ENCODE results near the gene MAGEC3. TPM values are rescaled to one million over a fixed set of nuclear protein-coding genes. Genes with fewer than 3 reads are reported as not detected.

Gene MAGEC3
- total RNA-seq, 1 donor, result not detected

GRCh38 chrX:141924293-141924692, 86.2 kb downstream of the MAGEC3 start:
- H3K4me1 ChIP-seq (ENCODE audit: insufficient read depth, low read length), result no peaks in the 10 kb centered on the region
- no peaks in the 10 kb centered on the region for H3K9me3 ChIP-seq (ENCODE audit: low read depth, low read length)
- no peak overlapping the region for H3K4me3 ChIP-seq (ENCODE audit: low read length)
- no peaks in the 10 kb centered on the region for H3K27me3 ChIP-seq (ENCODE audit: insufficient read depth, low read length)

DNA sequence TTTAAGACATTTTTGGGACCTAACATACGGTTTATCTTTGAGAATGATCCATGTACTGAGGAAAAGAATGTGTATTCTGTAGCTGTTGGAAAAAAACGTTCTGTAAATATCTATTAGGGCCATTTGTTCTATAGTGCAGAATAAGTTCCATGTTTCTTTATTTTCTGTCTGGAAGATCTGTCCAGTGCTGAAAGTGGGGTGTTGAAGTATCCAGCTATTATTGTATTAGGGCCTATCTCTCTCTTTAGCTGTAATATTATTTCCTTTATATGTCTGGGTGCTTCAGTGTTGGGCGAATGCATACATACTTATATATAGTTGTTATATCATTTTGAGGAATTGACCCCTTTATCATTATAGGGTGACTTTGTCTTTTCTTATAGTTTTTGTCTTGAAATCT, 90.3 kb downstream of the MAGEC3 start:
- no peaks in the 10 kb centered on the region for H3K4me1 ChIP-seq (ENCODE audit: insufficient read depth, low read length)
- H3K4me3 ChIP-seq (ENCODE audit: low read length), result no peak overlapping the region
- H3K9me3 ChIP-seq (ENCODE audit: low read depth, low read length), result no peaks in the 10 kb centered on the region
- no peaks in the 10 kb centered on the region for H3K27me3 ChIP-seq (ENCODE audit: insufficient read depth, low read length)

DNA sequence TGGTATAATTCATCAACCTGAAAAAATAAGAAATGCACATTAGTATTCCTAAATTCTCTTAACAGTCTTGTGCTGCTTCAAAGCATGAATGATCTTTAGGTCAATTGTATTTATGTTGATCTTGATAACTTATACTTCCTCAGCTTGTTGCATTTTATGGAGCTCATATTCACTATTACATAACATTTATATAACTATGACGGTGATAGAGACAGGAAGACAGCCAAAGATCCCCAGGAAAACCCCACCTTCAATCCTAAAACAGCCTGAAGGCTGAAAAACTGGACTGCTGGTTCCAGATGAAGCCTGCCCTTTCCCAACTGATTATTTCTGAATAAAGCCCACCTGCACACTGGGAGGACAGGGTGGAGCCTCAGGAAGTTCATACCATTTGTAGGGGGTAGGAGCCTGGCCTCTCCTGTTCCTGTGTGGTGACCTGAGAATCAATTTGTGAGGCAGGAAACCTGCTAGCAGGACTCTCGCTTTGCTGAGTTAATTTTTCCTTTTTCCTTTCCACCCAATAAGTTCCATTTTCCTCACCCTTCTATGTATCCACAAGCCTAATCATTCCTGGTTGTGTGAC, 96.0 kb downstream of the MAGEC3 start:
- H3K27me3 ChIP-seq (ENCODE audit: insufficient read depth, low read length), result no peaks in the 10 kb centered on the region
- H3K4me1 ChIP-seq (ENCODE audit: insufficient read depth, low read length), result no peaks in the 10 kb centered on the region
- no peaks in the 10 kb centered on the region for H3K9me3 ChIP-seq (ENCODE audit: low read depth, low read length)
- no peak overlapping the region for H3K4me3 ChIP-seq (ENCODE audit: low read length)

DNA sequence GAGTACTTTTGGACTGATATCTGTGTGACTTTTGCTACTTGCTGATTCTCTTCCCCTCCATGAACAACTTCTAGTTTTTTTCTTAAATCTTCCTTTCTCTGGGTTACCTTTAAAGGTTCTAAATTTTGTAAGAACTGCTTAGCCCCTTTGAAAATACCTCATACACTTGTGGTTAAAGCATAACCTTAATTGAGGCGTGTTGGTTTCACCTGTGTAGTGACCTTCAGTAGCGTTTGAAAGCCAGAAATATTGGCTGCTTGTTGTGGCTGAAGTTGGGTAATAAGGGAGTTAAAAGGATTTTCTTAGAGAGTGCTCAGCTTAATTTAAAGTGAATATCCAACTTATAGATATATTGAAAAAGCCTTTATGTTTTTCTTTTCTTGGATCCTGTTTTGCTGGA, 97.5 kb downstream of the MAGEC3 start:
- no peaks in the 10 kb centered on the region for H3K27me3 ChIP-seq (ENCODE audit: insufficient read depth, low read length)
- H3K9me3 ChIP-seq (ENCODE audit: low read depth, low read length), result no peaks in the 10 kb centered on the region
- H3K4me1 ChIP-seq (ENCODE audit: insufficient read depth, low read length), result no peaks in the 10 kb centered on the region
- H3K4me3 ChIP-seq (ENCODE audit: low read length), result no peak overlapping the region

DNA sequence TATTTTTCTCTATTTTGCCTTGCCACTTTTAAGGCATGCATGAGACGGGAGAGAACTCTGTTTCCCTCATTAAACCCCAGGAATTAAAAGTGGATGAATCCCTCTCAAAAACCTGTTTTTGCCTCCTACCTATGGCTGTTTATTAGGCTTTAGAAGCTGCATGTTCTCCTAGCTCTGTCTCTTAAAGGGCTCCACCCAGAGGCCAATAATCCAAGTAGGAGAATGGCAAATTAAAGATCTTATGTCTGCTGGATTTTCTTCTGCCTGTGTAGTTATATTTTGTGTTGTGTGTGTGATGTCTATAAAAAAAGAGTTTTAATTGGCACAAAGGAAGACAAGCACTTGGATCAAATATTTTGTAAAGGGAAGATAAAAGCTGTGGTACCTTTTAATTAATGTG, 98.0 kb downstream of the MAGEC3 start:
- H3K4me1 ChIP-seq (ENCODE audit: insufficient read depth, low read length), result no peaks in the 10 kb centered on the region
- no peak overlapping the region for H3K4me3 ChIP-seq (ENCODE audit: low read length)
- H3K27me3 ChIP-seq (ENCODE audit: insufficient read depth, low read length), result no peaks in the 10 kb centered on the region
- H3K9me3 ChIP-seq (ENCODE audit: low read depth, low read length), result no peaks in the 10 kb centered on the region

DNA sequence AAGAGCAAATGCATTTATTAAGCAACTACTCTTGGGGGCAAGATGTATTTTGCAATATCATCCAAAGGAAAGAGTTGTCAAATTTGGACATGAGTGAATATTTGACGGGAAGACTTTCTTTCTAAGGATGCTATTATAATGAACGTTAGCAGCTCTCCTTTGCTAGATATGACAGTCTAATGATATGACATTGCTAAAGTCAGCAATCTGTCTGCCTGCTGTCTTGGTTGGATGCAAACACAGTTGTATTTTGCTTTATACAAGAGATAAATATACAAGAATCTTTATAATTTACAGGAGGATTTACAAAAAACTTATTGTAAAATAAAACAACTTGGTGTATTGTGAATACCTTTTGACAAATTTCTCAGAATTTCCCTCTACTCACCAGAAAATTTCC, 103.1 kb downstream of the MAGEC3 start:
- Histone ChIP-seq H3K9me3 (ENCODE audit: low read depth, low read length) (no peaks in the 10 kb centered on the region), H3K27me3 (ENCODE audit: insufficient read depth, low read length) (no peaks in the 10 kb centered on the region), H3K4me3 (ENCODE audit: low read length) (no peak overlapping the region), H3K4me1 (ENCODE audit: insufficient read depth, low read length) (no peaks in the 10 kb centered on the region)

- Histone ChIP-seq H3K4me3 (ENCODE audit: low read length) (no peak overlapping the region), H3K27me3 (ENCODE audit: insufficient read depth, low read length) (no peaks in the 10 kb centered on the region), H3K9me3 (ENCODE audit: low read depth, low read length) (no peaks in the 10 kb centered on the region), H3K4me1 (ENCODE audit: insufficient read depth, low read length) (no peaks in the 10 kb centered on the region)
These were observed 107.3 kb downstream of the MAGEC3 start for GRCh38 chrX:141945426-141945825.

GRCh38 chrX:141947350-141947749, 109.2 kb downstream of the MAGEC3 start:
- no peak overlapping the region for H3K4me3 ChIP-seq (ENCODE audit: low read length)
- H3K4me1 ChIP-seq (ENCODE audit: insufficient read depth, low read length), result no peaks in the 10 kb centered on the region
- no peaks in the 10 kb centered on the region for H3K27me3 ChIP-seq (ENCODE audit: insufficient read depth, low read length)
- H3K9me3 ChIP-seq (ENCODE audit: low read depth, low read length), result no peaks in the 10 kb centered on the region

Other genes starting within 250 kb of the MAGEC3 start
- not detected for gene SPANXA2, start 248.6 kb upstream of the MAGEC3 start, total RNA-seq
- not detected for gene SPANXD, start 139.6 kb upstream of the MAGEC3 start, total RNA-seq
- not detected for gene MAGEC1, start 65.6 kb downstream of the MAGEC3 start, total RNA-seq

Measured in mononuclear cell (primary cell).